GM12874 (cell line): ENCODE data around the gene LACRT.

Experiments used
- CTCF ChIP-seq: IDR thresholded peaks from 2 replicates; pipeline ENCODE4 v1.5.1; 2011; ENCODE audit warnings: low read depth, mild to moderate bottlenecking, control low read depth, low read length, moderate library complexity; ENCODE audit not compliant: insufficient read depth

The LACRT gene

GRCh38 chr12:54650889-54651288 is 16.2 kb upstream of the LACRT start:
- no peak for TF ChIP-seq CTCF

GRCh38 chr12:54650409-54650808 is 15.7 kb upstream of the LACRT start:
- TF ChIP-seq CTCF, result no peak

GRCh38 chr12:54649825-54650224 is 15.1 kb upstream of the LACRT start:
- no peak for TF ChIP-seq CTCF

GRCh38 chr12:54648265-54648664 is 13.6 kb upstream of the LACRT start, which contains the start of gene DCD:
Gene DCD, minus strand, starts transcription at chr12:54648365. Its CDS starts 62 bp downstream, at chr12:54648303.
- no peak for TF ChIP-seq CTCF

- no peak for TF ChIP-seq CTCF
These were observed 6.9 kb upstream of the LACRT start for GRCh38 chr12:54641554-54641953.

GRCh38 chr12:54641089-54641488 is 6.4 kb upstream of the LACRT start:
- TF ChIP-seq CTCF, result no peak

GRCh38 chr12:54631988-54632728 is 2.5 kb downstream of the LACRT start:
- TF ChIP-seq CTCF, result no peak
